ENCODE data around the gene CENPB. TPM values are rescaled to one million over a fixed set of nuclear protein-coding genes. Genes with fewer than 3 reads are reported as not detected.
A peak's percentile ranks its signal among the peaks of the same experiment; 100 is the strongest.
"Not testable (repeated sequence)": the region's sequence is repeated elsewhere in the genome, so short reads cannot be mapped to it uniquely, and the experiment has no call there.

Gene CENPB
- total RNA-seq, 3 donors from 2014 or later: 71.7 to 114 (median 75.0) TPM

DNA sequence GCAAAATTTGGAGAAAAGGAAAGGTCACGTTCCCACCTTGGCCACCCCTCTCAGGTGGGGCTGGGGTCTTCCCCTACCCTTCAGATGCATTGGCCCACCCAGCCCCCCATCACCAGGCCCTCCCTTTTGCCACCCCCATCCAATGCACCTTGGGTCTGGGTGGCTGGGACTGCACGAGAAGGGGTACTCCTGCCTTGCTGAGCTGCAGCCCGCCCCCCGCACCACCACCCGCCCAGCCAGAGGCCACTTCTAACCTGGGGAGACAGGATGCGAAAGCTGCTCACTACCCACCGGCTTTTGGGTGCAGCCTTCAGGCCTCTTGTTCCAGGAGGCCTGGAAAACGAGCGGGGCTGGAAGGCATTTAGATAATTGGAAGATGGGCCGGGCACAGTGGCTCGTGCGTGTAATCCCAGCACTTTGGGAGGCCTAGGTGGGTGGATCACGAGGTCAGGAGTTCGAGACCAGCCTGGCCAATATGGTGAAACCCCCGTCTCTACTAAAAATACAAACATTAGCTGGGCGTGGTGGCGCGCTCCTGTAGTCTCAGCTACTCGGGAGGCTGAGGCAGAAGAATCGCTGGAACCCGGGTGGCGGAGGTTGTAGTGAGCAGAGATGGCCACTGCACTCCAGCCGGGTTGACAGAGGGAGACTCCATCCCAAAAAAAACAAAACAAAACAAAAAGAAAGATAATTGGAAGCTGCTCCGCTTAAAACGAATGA, 8.3 kb upstream of the CENPB start:
- DNase-seq (peak in 1 of 3 donors; percentile 63), ATAC-seq (no peak)
- TF ChIP-seq, protein P1, sequence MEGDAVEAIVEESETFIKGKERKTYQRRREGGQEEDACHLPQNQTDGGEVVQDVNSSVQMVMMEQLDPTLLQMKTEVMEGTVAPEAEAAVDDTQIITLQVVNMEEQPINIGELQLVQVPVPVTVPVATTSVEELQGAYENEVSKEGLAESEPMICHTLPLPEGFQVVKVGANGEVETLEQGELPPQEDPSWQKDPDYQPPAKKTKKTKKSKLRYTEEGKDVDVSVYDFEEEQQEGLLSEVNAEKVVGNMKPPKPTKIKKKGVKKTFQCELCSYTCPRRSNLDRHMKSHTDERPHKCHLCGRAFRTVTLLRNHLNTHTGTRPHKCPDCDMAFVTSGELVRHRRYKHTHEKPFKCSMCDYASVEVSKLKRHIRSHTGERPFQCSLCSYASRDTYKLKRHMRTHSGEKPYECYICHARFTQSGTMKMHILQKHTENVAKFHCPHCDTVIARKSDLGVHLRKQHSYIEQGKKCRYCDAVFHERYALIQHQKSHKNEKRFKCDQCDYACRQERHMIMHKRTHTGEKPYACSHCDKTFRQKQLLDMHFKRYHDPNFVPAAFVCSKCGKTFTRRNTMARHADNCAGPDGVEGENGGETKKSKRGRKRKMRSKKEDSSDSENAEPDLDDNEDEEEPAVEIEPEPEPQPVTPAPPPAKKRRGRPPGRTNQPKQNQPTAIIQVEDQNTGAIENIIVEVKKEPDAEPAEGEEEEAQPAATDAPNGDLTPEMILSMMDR (IDR thresholded peaks at IDR 0.05): no peak
- peaks cover 33% of the 10 kb centered on the region for H3K4me1 ChIP-seq (ENCODE audit: low read depth)
- no peaks in the 10 kb centered on the region for H3K9me3 ChIP-seq
- intact Hi-C loops (cut with DNase I, micrococcal nuclease): no loop called here
- no peak overlapping the region for H3K4me3 ChIP-seq
- H3K36me3 ChIP-seq (ENCODE audit: low read depth): no peaks in the 10 kb centered on the region

DNA sequence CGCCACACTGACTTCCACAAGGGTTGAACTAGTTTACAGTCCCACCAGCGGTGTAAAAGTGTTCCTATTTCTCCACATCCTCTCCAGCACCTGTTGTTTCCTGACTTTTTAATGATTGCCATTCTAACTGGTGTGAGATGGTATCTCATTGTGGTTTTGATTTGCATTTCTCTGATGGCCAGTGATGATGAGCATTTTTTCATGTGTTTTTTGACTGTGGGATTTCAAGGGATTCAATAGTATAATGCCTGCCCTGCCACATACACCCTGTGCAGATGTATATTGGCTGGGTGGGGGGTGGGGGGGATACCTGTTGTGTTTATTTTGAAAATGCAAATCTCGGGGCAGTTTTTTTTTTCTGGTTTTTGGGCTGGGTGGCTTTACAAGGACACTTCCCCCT, 7.6 kb upstream of the CENPB start:
- H3K4me1 ChIP-seq (ENCODE audit: low read depth): peaks cover 26% of the 10 kb centered on the region
- intact Hi-C loops (cut with DNase I, micrococcal nuclease); ATAC-seq; H3K4me3 ChIP-seq; DNase-seq; H3K9me3 ChIP-seq; H3K36me3 ChIP-seq (ENCODE audit: low read depth): not testable (repeated sequence)

DNA sequence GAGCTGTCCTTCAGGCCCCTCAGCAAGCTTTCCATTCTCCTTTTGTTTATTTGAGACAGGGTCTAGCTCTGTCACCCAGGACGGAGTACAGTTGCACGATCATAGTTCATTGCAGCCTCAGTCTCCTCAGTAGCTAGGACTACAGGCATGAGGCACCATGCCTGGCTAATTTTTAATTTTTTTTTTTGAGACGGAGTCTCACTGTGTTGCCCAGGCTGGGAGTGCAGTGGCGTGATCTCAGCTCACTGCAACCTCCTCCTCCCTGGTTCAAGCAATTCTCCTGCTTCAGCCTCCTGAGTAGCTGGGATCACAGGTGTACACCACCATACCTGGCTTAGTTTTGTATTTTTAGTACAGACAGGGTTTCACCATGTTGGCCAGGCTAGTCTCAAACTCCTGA, 2.7 kb upstream of the CENPB start:
- H3K36me3 ChIP-seq (ENCODE audit: low read depth); intact Hi-C loops (cut with DNase I, micrococcal nuclease); ATAC-seq; H3K4me3 ChIP-seq; DNase-seq; H3K9me3 ChIP-seq: not testable (repeated sequence)
- peaks cover 34% of the 10 kb centered on the region for H3K4me1 ChIP-seq (ENCODE audit: low read depth)

DNA sequence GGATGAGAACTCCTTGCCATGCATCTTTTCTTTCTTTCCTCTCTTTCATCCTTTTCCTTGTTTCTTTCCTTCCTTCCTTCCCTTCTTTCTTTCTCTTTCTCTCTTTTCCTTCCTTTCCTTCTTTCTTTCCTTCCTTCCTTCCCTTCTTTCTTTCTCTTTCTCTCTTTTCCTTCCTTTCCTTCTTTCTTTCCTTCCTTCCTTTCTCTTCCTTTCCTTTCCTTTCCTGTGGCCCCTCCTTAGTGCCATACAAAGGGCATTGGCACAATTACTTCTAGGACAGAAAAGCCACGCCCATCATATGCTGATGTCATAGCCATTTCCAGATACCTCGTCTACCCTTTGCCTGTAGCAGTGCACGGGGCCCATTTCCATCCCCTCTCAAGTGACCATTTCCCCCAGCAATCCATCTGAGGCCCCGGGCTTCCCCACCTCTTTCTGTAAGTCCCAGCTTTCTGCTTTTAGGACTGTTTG, 2.2 kb upstream of the CENPB start:
- Histone ChIP-seq H3K9me3 (no peaks in the 10 kb centered on the region), H3K4me1 (ENCODE audit: low read depth) (peaks cover 37% of the 10 kb centered on the region), H3K36me3 (ENCODE audit: low read depth) (no peaks in the 10 kb centered on the region), H3K4me3 (no peak overlapping the region)
- intact Hi-C loops (cut with DNase I, micrococcal nuclease): no loop called here
- TF ChIP-seq, protein P1 (IDR thresholded peaks at IDR 0.05): no peak
- ATAC-seq: peak; percentile 56
- DNase-seq: peak; percentile 46 to 84 (median 54)

DNA sequence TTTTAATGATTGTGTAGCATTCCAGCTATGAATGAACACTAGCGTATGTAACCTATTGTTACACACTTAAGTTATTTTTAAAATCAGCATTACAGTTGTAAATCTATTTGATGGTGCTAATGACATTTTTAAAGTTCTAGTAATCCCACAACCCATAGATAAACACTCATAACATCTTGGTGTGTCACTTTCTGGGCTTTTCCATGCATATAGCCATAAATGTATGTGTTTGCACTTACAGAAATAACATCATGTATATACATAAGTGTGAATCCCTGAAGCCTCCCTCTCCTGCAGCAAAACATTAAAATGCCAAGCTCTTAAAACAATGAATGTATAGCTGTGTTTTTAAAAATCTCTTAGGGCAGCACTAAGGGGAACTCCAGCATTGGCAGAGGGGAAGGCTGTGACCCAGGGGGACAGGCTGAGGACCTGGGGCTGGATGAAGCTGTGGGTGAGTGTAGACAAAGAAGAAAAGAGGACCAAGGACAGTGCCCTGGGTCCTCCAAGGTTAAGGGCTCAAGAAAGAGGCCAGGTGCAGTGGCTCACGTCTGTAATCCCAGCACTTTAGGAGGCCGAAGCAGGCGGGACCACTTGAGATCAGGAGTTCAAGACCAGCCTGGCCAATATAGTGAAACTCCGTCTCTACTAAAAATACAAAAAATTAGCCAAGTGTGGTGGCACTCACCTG, 929 bp upstream of the CENPB start:
- no peak overlapping the region for H3K4me3 ChIP-seq
- no peak for ATAC-seq
- peak in 1 of 3 donors; percentile 31 for DNase-seq
- TF ChIP-seq, protein P1 (IDR thresholded peaks at IDR 0.05): no peak
- H3K36me3 ChIP-seq (ENCODE audit: low read depth): no peaks in the 10 kb centered on the region
- no peaks in the 10 kb centered on the region for H3K9me3 ChIP-seq
- H3K4me1 ChIP-seq (ENCODE audit: low read depth): peaks cover 40% of the 10 kb centered on the region
- intact Hi-C loops (cut with DNase I, micrococcal nuclease): no loop called here

DNA sequence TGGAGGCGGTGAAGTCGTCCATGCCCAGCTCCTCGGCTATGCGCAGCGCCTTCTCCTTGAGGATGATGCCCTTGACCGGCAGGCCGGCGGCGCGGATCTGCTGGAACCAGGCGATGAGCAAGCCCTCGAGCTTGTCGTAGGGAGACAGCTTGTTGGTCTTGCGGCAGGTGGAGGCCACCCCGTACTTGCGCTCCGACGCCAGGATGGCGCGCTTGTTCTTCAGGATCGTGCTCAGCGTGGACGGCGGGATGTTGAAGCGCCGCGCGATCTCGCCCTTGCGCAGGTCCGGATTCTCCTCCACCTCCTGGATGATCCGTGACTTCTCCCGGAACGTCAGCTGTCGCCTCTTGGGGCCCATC, 435 bp downstream of the CENPB start:
- DNase-seq (peak; percentile 65 to 80 (median 78)), ATAC-seq (peak; percentile 19)
- intact Hi-C loops (cut with DNase I, micrococcal nuclease): no loop called here
- TF ChIP-seq, protein P1 (IDR thresholded peaks at IDR 0.05): no peak
- Histone ChIP-seq H3K36me3 (ENCODE audit: low read depth) (no peaks in the 10 kb centered on the region), H3K4me1 (ENCODE audit: low read depth) (peaks cover 40% of the 10 kb centered on the region), H3K9me3 (no peaks in the 10 kb centered on the region), H3K4me3 (peak overlapping the region; percentile 30)
